Pancreas (tissue), 10 donors: Measurements from ENCODE around the gene ACTN2. TPM values are rescaled to one million over a fixed set of nuclear protein-coding genes. Genes with fewer than 3 reads are reported as not detected.
A peak's percentile ranks its signal among the peaks of the same experiment; 100 is the strongest.

Experiments used
- ATAC-seq, 4 donors: fragments of 200-7000 bp; cut with Tn5 transposase; one replicate each; pipeline versions ENCODE4 v1.8.0 to v1.9.1; 2020; ENCODE audit warnings: mild to moderate bottlenecking in 4 of 4, moderate library complexity in 4 of 4
- DNase-seq, 6 donors: peaks; one replicate each; pipeline ENCODE4 v3.0.0-alpha.2; 2020
- FAIRE-seq: peaks from 2 replicates; lab custom pipeline; 2012; peaks lifted over from hg19 to GRCh38; lab: Jason Lieb, UNC
- H3K27ac ChIP-seq, 4 donors: fragments of 200-600 bp; sonication (generic); 1 replicate in 3 of 4; 2 replicates in 1 of 4; pipeline versions ENCODE4 v1.5.0 to v1.8.0; 2020
- H3K27me3 ChIP-seq, 4 donors: fragments of 200-600 bp; one replicate each; pipeline ENCODE4 v1.8.0; 2021
- H3K36me3 ChIP-seq, 3 donors: fragments of 200-600 bp; sonication (generic) in 1 of 3; one replicate each; pipeline versions ENCODE4 v1.5.0 to v1.8.0; 2020 to 2021
- H3K4me1 ChIP-seq, 3 donors: fragments of 200-600 bp; one replicate each; pipeline ENCODE4 v1.8.0; 2021
- H3K4me3 ChIP-seq, 4 donors: fragments of 200-600 bp; sonication (generic) in 2 of 4; one replicate each; pipeline versions ENCODE4 v1.5.0 to v1.8.0; 2020 to 2021
- H3K9me3 ChIP-seq, 4 donors: fragments of 200-600 bp; one replicate each; pipeline ENCODE4 v1.8.0; 2021
- WGBS, 2 donors: extraction: QIAGEN DNeasy Blood & Tissue Kit; methylation state at CpG; one replicate each; pipeline ENCODE4 v1.1.7; 2013; 5-methylcytosine and 5-hydroxymethylcytosine counted together
- intact Hi-C, 3 donors: fragments of 100-400 bp; cut with DNase I; formaldehyde crosslinking; loops; one replicate each; pipeline versions ENCODE4 v1.11.1 to v1.14.2; 2022
- polyA plus RNA-seq, 2 donors: library from polyadenylated mRNA; stranded (reverse); fragments of 200-250 nt; gene quantifications; one replicate each; pipeline ENCODE4 v1.2.3, GENCODE V29; 2013
- total RNA-seq, 6 donors: library from RNA; stranded (reverse); fragmentation: NEBNext Ultra II Directional in 4 of 6; extraction: Animal tissue kit (Norgen Biotek cat#: 25700) in 4 of 6; gene quantifications; one replicate each; pipeline versions ENCODE4 v1.2.1 to v1.2.4, GENCODE V29; 2021 to 2023
- TF ChIP-seq, protein P1 (sequence below), 4 donors: fragments of 200-600 bp; sonication (generic) in 3 of 4; IDR thresholded peaks; one replicate each; pipeline versions ENCODE4 v1.5.0 to v1.8.0; 2021; ENCODE audit warnings: antibody characterized with exemption in 4 of 4
- donor health status: healthy with polysubstance abuse.
- donor health status: DM: no; HTN: no; CAD: no; lungs with moderate emphysema.
- donor health status: DM: no; HTN: no; CAD: no.
- donor health status: control.
- donor health status: control.
- donor health status: Bipolar disorder and iron deficiency.
- donor health status: DM: yes; HTN: yes; CAD: no.
- donor health status: DM: no; HTN: no; CAD: no.
- donor health status: DM: no; HTN: no; CAD: no.
- donor health status: DM: yes; HTN: yes; CAD: no.

Gene ACTN2
- total and polyA plus RNA-seq, 8 donors = 0.95 to 4.6 (median 1.5) TPM

DNA sequence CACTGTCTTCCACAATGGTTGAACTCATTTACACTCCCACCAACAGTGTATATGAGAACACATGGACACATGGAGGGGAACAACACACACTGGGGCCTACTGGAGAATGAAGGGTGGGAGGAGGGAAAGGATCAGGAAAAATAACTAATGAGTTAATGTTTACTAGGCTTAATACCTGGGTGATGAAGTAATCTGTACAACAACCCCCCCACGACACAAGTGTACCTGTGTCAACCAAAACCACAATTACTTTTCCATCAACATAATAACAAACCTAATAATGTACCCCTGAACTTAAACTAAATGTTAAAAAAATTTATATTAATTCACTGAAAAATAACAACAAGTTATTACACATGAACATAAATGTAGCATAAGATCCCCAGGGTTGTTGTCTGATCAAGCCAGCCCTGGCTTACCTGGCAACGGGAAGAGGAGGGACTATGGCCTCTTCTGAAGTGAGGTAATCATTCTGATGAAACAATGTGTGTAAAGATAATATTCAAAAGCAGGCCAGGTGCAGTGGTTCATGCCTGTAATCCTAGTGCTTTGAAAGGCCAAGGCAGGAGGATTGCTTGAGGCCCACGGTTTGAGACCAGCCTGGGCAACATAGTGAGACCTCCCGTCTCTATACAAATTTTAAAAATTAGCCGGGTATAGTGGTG, 41.2 kb upstream of the ACTN2 start:
- DNase-seq = no peak
- peak in 2 of 4 donors; percentile 24 to 77 for ATAC-seq
- Histone ChIP-seq H3K4me3 (no peak overlapping the region), H3K27me3 (no peaks in the 10 kb centered on the region), H3K27ac (no peak overlapping the region), H3K36me3 (no peaks in the 10 kb centered on the region), H3K4me1 (no peaks in the 10 kb centered on the region), H3K9me3 (no peaks in the 10 kb centered on the region)
- no peak for FAIRE-seq
- intact Hi-C loops = no loop called here
- TF ChIP-seq, protein P1, sequence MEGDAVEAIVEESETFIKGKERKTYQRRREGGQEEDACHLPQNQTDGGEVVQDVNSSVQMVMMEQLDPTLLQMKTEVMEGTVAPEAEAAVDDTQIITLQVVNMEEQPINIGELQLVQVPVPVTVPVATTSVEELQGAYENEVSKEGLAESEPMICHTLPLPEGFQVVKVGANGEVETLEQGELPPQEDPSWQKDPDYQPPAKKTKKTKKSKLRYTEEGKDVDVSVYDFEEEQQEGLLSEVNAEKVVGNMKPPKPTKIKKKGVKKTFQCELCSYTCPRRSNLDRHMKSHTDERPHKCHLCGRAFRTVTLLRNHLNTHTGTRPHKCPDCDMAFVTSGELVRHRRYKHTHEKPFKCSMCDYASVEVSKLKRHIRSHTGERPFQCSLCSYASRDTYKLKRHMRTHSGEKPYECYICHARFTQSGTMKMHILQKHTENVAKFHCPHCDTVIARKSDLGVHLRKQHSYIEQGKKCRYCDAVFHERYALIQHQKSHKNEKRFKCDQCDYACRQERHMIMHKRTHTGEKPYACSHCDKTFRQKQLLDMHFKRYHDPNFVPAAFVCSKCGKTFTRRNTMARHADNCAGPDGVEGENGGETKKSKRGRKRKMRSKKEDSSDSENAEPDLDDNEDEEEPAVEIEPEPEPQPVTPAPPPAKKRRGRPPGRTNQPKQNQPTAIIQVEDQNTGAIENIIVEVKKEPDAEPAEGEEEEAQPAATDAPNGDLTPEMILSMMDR (IDR thresholded peaks at IDR 0.05) = no peak
- WGBS, 2 donors = 70 to 72% methylated on average over 5 of the region's 5 CpGs

DNA sequence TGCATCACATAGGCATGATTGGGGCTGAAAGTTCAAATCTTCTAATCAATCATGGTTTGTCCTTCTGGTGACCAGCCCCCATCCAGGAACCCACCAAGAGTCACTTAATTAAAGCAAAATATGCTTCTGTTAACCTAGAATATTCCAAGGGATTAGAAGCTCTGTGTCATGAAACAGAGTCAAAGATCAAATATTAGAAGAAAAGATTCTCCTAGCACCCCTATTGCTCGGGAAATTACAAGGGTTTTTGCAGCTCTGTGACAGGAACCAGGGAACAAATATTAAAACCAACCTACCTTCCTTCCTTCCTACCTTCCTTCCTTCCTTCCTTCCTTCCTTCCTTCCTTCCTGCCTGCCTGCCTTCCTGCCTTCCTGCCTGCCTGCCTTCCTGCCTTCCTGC, 31.8 kb upstream of the ACTN2 start:
- Histone ChIP-seq H3K27ac (no peak overlapping the region), H3K9me3 (no peaks in the 10 kb centered on the region), H3K27me3 (no peaks in the 10 kb centered on the region), H3K36me3 (no peaks in the 10 kb centered on the region), H3K4me3 (no peak overlapping the region), H3K4me1 (no peaks in the 10 kb centered on the region)
- no peak for FAIRE-seq
- WGBS, 2 donors = 56 to 73% methylated on average over 1 of the region's 1 CpG
- intact Hi-C loops = no loop called here
- no peak for DNase-seq
- ATAC-seq = no peak
- TF ChIP-seq, protein P1 (IDR thresholded peaks at IDR 0.05) = no peak

DNA sequence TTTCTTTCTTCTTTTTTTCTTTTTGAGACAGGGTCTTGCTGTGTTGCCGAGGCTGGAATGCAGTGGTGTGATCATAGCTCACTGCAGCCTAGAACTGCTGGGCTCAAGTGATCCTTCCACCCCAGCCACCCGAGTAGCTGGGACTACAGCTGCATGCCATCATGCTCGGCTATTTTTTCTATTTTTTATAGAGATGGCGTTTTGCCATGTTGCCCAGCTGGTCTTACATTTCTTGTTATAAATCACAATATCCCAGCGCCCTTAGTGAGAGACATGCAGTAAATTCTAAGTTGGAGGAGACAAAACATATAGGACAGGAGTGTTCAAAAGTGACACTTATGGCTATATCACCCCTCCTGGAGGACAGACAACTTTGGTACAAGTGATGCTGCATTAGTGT, 31.3 kb upstream of the ACTN2 start:
- Histone ChIP-seq H3K27me3 (no peaks in the 10 kb centered on the region), H3K9me3 (no peaks in the 10 kb centered on the region), H3K4me3 (no peak overlapping the region), H3K36me3 (no peaks in the 10 kb centered on the region), H3K27ac (no peak overlapping the region), H3K4me1 (no peaks in the 10 kb centered on the region)
- DNase-seq (no peak), FAIRE-seq (no peak), ATAC-seq (no peak)
- WGBS, 2 donors = 35 to 37% methylated on average over 5 of the region's 5 CpGs
- TF ChIP-seq, protein P1 (IDR thresholded peaks at IDR 0.05) = no peak
- intact Hi-C loops = no loop called here

DNA sequence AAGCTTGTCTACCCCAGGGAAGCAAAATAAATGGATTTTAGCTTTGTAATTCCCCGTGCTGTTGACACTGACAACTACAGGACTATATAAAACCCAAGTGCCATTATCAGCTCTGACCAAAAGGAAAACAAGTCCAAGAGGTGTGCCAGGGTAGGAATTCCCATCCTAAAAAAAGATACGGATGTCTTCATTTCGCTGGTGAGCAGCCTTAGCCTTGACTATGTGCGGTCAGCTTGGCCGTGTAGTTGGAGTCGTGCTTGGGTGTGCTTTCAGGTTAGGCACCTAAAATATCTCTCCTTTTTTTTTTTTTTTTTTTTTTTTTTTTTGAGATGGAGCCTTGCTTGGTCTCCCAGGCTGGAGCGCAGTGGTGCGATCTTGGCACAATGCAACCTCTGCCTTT, 28.9 kb upstream of the ACTN2 start:
- Histone ChIP-seq H3K27me3 (no peaks in the 10 kb centered on the region), H3K4me1 (no peaks in the 10 kb centered on the region), H3K4me3 (no peak overlapping the region), H3K27ac (no peak overlapping the region), H3K9me3 (no peaks in the 10 kb centered on the region), H3K36me3 (no peaks in the 10 kb centered on the region)
- ATAC-seq = no peak
- intact Hi-C loops = no loop called here
- 89 to 92% methylated on average over 8 of the region's 8 CpGs for WGBS, 2 donors
- no peak for DNase-seq
- FAIRE-seq = no peak
- TF ChIP-seq, protein P1 (IDR thresholded peaks at IDR 0.05) = no peak

DNA sequence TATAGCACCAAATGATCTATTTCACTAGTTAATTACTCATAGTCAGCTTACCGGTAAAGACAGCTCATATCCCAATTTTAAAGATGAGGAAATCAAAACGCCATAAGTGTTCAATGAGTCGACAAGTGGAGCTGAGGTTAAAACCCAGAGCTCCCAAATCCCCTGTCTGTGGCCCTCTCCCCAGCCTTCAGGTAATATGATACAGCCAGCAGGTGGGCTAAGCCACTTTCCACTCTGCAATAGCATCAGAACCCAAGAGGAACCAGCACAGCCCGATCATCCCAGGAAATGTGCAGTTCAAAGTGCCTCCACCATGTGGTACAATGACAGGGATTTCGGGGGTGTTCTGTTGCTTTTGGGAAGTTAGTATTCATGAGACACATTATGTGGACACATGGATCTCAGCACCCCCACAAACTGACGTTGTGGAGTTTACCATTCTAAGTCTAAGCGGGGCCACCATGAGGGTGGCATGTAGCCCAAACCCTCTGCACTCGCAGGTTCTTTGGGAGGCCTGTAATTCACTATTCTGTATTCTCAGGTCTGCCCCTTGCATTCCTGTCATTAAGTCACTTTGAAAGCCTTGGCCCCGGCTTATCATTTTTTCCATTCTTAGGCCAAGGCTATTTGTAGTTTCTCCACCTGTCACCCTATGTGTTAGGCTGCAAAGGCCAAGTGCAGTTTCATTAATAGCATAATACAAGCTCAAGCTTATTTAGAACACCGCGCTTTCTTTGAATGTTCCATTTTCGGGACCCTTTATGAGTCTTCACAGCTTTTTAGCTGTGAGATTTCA, 26.3 kb upstream of the ACTN2 start:
- Histone ChIP-seq H3K4me3 (no peak overlapping the region), H3K9me3 (no peaks in the 10 kb centered on the region), H3K27me3 (no peaks in the 10 kb centered on the region), H3K4me1 (no peaks in the 10 kb centered on the region), H3K27ac (no peak overlapping the region), H3K36me3 (no peaks in the 10 kb centered on the region)
- FAIRE-seq (no peak), DNase-seq (no peak), ATAC-seq (peak in 1 of 4 donors; percentile 80)
- intact Hi-C loops = no loop called here
- WGBS, 2 donors = 59 to 75% methylated on average over 12 of the region's 12 CpGs
- TF ChIP-seq, protein P1 (IDR thresholded peaks at IDR 0.05) = no peak
